HG02973 (cell line): ENCODE data around the gene ZNHIT2.

ENCODE experiments used
- ATAC-seq: cut with Tn5 transposase; IDR thresholded peaks from one replicate; pipeline ENCODE4 v1.9.1; 2021; ENCODE audit warnings: moderate library complexity; ENCODE audit not compliant: unreplicated experiment

Gene ZNHIT2

DNA sequence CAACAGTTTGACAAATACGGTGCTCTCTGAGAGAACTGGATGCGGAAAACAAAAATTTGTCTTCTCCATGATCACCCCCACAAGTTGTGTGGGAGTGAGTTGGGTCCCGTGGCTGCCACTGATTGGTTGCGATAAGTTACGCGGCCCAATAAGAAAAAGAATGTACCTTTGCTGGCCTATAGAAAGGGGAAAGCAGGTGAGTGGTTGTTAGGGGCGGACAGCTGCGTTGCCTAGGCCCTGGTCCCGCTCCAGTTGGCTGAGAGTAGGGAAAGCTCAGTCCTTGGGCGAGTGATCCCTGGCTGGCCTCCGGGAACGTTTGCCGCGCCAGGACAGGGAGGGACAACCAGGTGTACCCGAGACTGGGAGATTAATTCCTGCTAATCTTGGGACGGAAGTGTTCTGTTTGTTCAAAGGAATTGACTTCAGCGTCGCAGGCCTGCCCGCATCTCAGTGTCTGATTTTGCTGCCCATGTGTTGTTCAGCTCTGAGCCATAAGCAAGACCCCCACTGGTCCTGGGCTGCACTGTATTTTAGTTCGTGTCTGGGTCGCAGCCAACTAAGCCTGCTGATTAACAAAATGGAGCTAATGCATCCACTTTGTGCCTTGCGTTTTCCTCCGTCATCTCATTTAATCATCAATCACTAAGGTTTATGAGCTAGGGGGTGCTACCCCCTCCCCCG is 17.6 kb upstream of the ZNHIT2 start:
- peak; percentile 62 for ATAC-seq

DNA sequence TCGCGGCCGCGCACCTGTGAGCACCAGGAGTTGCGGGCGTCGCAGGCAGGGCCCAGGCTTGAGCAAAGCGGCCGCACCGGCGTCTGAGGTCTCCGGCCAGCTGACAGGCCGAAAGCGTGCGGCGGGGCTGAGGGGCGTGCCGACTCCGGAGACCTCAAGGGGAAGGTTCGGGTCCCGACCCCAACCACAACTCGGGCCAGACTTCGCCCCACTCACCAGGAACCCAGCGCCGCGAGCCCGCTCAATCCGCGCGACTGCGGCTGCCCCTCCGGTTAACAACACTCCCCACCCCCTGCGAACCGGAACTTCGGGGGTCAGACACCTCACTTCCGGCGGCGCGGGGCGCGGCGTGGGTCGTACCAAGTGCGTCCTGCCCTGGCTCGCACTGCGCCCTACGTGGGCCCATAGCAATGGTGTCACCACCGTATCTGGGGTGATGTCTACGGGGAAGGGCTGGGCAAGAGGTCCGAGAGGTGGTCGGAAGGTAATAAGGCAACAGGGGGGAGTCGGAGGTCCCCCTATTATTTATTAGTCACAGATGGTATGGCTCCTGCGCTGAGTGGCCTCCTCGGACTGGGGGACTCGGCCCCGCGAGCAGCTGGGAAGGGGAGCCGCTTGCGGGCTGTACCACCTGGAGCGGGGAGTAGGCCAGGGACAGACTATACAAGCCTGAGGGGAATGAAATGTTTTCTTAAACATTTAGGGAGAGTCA is 16.9 kb upstream of the ZNHIT2 start, which contains the start of gene SYVN1:
SYVN1 (minus strand) TSS at position 280 of the 712 bp plus-strand sequence. CDS start 918 bp downstream, outside the sequence.
- ATAC-seq, result peak; percentile 50

DNA sequence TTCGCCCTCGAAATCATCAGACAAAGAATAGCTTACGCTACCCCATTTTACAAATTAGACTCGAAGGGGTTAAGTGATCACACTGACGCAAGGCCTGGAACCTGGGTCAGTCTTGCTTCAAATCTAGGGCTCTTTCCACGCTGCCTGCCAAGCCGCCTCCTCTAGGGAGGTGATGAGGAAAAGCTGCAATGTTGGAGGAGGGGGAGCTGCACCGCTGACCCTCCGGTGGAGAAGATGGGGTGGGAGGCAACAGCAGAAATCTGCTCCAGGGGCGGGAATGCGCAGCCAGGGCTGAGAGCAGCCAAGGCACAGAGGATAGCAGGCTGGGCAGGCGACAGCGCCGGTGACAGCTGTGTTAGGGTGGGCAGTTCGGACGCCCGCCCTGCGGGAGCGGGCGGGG is 16.2 kb upstream of the ZNHIT2 start:
- ATAC-seq, result no peak

DNA sequence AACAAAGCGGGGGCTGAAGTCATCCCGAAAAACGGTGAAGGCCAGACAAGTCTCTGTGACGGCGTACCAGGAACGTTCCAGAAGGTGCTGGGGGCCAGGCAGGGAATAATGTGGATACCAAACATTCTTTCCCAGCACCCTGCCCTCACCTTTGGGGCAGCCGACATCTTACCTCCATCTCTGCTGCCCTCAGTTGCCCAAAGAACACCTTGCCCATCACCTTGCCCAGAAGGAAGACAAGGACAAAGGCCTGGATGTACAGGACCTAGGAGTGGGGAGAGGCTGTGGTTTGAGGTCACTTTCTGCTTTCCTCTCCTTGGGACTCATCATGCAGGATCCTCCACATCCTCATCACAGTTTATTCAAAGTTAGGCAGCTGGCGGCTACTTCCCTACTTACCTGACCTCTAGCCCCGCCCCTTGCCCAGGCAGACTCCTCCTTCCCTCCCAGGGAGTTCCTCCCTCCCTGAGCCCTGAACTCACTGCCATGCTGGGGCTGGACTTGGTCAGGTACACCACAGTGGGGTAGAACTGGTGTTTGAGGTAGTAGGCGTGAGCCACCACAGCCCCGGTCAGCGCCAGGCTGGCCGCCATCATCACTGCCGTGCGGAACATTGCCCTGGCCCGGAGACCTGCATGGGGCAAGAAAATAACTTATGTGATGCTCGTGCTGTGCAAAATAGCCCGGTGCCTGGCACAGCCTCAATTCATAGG is 15.6 kb upstream of the ZNHIT2 start:
- ATAC-seq, result no peak

DNA sequence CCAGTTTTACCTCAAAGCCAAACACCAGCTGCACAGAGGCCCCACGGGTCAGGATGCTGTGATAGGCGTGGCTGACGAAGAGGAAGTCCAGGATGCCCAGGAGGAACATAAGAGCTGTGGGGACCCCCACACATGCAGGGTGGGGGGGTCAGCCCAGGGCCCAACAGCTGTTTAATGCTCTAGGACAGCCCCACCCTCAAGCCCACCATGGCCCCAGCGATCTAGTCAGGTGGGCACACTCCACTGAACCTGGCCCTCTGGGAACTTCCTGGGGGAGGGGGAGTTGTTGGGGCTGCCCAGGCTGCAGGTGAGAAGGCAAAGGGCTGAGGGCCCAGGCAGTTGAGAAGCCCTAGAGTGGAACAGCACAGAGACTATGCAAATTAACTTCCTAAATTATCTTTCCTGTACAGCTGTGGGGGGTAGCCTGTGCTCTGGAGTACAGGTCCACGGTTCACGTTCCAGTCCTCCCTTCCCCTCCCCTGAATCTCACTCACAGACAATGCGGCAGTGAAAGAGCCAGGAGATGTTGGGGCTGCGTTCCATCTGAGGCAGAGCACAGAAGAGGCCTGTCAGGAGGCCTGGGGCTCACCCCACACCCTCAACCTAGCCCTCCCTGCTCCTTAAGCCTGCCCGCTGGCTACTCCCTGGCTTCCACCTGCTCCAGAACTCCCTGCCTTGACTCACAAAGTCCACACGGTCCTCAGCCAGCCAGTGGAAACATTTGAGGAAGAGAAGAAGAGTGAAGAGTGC is 14.9 kb upstream of the ZNHIT2 start:
- no peak for ATAC-seq

DNA sequence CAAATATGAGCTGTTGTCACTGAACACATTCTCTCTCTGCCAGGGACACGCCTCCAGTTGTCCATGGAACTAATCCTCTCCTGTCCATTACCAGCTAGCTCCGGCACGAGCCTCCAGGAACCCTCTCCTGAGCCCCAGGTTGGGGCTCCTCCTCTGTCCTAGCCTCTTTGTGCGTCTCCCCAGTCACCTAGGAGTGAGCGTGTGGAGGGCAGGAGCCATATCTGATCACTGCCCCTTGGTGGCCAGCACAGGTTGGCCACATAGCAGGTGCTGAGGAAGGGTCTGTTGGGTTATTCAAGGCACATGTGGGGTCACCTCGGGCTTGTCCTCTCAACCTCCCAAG is 14.4 kb upstream of the ZNHIT2 start:
- ATAC-seq, result no peak

DNA sequence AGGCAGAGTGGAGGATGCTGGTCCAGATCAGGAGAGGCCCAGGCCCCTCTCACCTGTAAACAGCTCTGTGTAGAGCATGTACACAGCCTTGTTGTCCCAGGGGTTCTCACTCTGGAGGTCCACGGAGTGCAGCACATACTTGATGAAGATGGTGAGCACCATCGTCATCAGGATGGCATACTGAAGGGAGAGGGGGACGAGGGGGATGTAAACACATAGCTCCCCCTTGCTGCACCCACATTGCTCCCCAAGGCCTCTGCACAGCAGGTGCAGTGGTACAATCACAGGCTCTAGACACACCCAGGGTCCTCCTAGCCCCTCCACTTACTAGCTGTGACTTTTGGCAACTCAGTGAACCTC is 13.9 kb upstream of the ZNHIT2 start:
- ATAC-seq, result no peak

DNA sequence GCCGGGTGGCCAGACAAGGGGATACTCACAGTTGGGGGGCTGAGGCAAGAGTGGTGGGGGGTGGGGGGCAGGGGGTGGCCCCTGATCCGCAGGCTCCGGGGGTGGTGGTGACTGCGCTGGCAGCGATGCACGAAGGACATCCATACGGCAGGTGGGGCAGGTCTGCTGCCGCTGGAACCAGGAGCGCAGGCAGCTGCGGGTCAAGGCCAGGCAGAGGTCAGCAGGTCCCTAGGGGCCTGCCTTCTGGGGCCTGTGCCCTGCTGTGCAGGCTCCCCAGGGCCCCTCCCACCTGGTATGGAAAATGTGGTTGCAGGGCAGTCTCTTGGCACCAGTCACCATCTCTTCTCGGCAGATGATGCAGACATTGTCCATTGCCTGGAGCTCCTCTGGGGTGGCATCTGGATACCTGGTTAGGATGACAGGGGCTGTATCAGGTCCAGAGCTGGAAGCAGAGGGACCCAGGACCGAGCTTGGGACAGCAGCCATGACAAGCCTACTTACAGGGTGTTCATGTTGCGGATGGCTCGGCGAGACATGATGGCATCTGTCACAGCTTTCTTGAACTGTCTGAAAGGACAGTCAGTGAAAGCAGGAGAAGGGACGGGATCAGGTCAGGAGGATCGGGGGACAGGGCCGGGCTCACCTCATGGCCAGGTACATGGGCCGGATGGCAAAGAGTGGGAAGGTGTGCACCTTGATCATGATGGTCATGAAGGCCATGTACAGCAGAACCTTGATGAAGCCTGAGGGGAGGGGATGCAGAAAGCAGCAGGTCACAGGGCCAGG is 13.3 kb upstream of the ZNHIT2 start:
- no peak for ATAC-seq

DNA sequence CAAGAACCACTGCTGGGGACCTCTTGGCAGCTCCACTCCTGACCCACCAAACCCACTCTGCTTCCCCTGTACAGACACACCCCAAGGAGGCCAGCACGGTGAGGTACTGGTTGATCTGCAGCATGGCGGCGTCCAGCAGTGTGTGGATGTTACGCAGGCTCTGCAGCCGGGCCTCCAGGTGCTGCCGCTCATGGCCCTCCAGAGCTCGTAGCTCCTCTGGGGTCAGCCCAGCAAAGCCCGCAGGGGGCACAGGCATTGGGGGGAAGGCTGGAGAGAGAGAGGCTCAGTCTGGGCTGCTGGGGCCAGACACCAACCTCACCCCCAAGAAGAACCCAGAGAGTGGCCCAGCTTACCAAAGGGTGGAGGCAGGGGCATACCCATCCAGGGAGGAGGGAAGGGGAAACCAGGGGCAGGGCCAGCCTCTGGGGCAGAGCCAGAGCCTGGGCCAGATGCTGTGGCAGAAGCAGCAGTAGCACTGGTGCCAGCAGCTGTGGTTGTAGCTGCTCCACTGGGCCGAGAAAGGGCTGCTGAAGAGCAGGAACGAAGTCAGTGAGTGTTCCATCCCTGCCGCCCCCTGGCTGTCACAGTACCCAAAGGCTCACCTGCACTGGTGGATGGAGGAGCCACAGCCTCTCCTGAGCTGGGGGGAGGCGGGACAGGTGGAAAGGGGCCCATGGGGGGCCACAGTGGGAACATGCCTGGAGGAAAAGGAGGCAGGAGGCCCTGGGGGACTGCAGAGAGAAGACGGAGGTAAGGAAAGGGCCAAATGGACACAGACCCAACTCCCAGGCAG is 12.3 kb upstream of the ZNHIT2 start:
- no peak for ATAC-seq

DNA sequence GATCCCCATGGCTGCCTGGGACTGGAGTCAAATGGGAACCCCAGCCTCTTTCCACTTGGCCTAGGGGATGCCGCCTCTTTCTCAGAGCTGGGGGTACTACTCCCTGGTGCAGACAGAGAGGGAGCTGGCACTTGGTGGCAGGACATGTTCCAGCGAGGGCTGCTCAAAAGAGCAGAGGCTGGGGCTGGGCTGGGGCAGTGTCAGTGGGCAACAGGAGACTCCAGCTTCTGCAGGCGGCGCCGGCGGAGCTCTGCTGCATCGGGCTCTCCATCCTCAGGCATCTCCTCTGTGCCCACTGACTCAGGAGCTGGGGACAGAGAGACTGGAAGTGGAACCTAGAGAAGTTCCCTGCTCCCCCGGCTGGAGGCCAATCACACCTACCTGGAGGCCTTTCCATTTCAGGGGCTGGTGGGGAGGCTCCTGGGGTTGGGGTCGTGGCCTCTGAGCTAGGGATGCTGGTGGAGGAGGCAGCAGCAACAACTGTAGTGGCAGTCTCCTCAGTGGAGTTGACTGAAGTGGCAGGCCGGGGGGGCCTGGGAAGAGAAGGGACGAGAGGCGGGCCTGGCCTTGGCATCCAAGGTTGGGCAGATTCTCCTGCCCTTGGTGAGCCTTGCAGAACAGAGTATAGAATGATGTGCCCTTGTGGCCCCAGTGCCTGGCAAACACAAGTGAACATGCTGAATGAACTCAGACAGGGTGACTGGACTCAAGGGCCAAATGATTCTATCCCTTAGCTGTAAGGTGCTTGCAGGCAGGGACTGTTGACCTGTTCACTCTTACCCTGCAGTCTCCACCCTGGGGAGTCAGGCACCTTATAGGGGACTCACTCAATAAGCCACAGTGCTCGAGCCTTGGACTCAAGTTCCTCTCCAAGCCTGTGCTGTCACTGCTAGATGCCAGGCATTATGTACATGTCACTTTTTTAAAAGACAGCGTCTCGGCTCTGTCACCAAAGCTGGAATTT is 11.0 kb upstream of the ZNHIT2 start:
- no peak for ATAC-seq

DNA sequence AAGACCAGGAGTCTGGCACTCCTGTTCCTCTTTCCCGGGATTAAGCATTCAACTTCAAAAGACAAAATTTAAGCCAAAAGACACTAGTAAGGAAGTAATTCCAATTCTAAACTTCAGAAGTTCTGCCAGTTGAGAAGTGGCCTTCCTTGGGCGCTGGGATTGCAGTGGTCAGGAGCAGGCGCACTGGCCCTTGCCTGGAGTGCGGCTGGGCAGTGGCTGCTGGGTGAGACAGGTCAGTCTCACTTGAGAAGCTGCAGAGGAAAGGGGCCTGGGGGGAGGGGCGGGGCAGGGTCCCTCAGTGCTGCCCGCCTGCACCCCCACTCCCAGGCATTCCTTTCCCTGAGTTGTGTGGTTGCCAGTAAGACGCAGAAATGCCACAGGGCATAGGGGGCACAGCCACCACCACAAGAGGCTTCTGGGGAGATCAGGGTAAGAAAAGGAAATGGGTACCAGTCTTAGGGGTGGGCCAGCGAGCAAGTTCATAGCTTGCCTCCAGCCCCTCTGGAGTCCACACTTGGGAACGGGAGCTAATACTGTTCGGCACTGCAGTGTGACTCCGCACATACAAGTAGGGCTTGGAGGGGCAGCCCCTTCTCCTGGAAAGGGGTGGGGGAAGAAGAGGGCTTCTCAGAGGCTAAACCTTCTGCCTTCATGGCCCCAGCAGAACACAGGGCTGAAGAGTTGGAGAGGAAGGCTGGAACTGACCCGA is 10.1 kb upstream of the ZNHIT2 start:
- ATAC-seq, result no peak

DNA sequence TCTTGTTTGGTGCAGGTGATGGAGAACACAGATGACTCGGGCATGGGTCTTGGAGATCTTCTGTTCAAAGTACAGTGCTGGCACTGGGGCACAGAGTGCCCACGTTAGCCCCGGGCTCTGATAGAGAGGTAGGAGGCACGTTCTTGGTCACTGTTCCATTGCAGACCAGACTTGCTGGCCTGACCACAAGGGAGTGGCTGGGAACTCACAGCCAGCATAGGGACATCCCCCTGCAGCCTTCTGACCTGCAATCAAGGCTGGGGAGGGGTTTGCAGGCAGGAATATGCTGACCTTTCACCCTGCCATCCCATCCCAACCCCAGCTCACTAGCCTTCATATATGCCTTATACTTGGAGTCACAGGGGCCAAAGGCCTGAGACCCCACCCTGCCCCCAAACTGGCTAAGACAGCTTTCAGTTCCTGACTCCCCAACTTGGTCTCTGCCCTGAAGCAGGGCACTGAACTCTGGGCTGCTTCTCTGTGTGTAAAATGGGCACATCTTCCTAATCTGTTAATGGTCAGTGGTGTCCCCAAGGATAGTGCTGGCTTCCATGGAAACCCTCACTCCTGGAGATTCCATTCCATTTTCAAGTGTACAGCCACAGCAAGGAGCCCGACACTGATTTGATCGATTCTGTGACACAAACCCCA is 9.2 kb upstream of the ZNHIT2 start:
- no peak for ATAC-seq

DNA sequence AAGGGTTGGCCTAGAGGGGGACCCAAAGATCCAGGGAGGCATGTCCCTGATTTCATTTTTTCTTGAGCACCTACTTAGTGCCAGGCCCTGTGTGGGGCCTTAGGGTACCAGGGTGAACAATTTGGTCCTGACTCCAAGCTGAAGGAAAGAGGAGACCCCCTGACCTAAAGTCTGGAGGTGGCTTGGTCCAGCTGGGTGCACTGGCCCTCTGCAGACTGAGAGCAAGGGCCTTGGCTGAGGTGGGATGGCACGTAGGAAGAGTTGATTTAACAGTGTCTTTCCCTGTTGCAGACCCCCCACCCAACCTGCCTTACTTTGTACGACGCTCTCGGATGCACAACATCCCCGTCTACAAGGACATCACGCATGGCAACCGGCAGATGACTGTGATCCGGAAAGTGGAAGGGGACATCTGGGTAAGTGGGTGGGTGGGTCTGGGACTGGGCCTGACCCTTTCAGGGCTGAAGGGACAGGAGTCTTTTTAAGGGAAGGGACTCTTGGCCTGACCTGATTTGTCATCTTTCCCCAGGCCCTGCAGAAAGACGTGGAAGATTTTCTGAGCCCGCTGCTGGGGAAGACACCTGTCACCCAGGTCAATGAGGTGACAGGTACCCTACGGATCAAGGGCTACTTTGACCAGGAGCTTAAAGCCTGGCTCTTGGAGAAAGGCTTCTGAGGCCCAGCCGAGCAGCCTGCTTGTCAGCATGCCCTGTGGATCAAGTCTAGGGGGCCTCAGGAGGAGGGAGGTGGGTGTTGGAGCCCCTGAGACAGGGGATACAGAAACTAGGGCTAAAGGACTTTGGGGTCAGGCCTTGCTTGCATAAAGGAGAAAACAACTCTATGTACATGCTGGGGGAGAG is 7.9 kb upstream of the ZNHIT2 start:
- ATAC-seq, result no peak

DNA sequence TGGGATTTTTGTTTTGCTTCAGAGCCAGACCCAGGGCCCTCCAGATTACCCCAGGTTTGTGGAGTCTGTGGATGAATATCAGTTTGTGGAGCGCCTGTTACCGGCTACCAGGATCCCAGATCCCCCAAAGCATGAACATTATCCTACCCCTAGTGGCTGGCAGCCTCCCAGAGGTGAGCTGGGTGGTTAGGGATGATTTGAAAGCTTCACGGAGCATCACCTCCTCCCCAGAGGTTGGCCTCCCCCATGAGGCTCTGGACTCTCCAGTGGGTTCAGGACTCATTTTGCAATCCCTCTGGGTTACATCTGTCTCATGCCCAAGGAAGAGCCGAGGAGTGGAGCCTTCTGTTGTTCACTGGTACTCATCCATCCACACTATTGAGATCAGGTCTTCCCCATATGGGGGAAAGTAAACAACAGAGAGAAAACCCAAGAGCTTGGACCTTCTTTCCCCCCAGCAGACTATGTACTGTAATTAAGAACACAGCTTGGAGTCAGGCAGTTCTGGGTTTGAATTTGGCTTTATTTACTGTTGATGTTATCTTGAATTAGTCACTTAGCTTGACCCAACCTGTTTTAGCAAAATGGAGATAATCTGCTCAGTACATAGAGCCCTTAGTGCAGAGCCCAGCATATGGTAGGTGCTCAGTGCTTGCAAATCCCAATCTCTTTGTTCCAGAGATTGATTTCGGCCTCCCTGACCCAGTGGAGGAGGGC is 7.1 kb upstream of the ZNHIT2 start:
- ATAC-seq, result no peak

DNA sequence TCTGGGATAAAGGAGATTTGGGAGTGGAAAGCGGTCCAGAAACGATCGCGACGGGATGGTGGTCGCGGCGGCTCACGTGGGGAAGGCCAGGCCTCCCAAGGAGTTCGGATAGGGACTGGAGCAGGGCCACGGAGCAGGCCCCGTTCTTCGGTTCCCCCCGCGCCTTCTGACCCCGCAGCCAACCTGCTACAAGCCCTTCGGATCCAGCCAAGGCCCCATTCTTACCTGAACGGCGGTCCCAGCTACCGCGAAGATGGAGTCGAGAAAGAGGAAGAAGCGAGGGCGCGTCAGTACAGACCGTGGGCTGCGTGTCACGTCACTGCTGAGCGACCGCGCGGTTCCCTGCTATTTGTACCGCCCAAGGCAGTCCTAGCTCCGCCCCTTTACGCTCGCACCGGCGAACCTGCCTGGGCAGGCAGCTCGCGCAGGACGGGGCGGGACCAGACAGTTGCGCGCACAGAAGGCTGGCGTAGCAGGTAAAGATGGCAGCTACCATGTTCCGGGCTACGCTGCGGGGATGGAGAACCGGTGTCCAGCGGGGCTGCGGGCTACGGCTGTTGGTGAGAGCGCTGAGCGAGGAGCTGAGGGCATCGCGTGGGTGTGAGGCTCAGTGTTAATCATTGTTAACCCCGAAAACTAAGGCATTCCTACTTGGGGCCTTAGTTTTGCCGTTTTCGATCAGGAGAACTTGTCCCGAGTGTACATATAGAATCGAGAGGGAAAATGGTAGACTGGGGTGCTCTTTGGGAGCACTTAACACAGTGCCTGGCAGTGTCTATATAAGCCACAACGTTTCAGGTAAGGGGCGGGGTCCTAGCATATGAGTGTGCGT is 4.6 kb upstream of the ZNHIT2 start, which contains the start of the genes FAU and MRPL49:
FAU (minus strand) TSS at position 270 of the 832 bp plus-strand sequence. CDS start 321 bp downstream, outside the sequence.
MRPL49 (plus strand) TSS at position 457 of the 832 bp plus-strand sequence; CDS start at position 483, 26 bp downstream.
- ATAC-seq, result peak; percentile 51
